HG02678 (cell line): ENCODE measurements around the gene CENPVL1.
"Not testable (repeated sequence)": the region's sequence is repeated elsewhere in the genome, so short reads cannot be mapped to it uniquely, and the experiment has no call there.

Experiments used
- ATAC-seq: cut with Tn5 transposase; IDR thresholded peaks from one replicate; pipeline ENCODE4 v1.9.1; 2021; ENCODE audit warnings: mild to moderate bottlenecking, moderate library complexity; ENCODE audit not compliant: unreplicated experiment

Gene CENPVL1

DNA sequence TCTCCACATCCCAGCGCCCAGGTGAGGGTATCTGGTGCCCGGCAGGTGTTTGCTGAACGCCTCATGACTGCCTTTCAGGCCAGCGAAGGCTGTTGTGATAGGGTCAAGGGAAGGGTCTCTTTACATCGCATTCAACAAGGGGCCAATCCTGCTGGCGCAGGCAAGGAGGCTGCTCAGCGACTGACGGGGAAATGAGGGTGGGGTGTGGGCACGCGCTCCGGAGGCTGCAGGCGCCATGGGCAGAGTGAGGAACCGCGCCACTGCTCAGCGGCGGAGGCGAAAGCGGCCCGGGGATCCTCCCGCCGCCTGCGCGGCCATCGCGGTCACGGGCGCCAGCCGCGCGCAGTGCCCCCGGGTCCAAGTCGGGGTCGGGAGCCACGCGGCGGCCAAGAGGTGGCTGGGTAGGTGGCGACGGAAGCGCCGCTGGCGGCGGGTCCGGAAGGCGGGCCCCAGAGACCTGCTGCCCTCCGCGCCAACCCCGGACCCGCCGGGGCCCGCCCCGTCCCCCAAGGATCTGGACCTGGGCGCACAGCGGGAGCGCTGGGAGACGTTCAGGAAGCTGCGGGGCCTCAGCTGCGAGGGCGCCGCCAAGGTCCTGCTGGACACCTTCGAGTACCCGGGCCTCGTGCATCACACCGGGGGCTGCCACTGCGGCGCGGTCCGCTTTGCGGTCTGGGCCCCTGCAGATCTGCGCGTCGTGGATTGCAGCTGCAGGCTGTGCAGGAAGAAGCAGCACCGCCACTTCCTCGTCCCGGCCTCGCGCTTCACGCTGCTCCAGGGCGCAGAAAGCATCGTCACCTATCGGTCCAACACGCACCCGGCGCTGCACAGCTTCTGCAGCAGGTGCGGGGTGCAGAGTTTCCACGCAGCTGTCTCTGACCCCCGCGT, at the start of gene CENPVL1:
Gene CENPVL1, plus strand, starts transcription at position 236 of the 888 bp plus-strand sequence. Its CDS starts 0 bp downstream, at position 236.
- not testable (repeated sequence) for ATAC-seq

DNA sequence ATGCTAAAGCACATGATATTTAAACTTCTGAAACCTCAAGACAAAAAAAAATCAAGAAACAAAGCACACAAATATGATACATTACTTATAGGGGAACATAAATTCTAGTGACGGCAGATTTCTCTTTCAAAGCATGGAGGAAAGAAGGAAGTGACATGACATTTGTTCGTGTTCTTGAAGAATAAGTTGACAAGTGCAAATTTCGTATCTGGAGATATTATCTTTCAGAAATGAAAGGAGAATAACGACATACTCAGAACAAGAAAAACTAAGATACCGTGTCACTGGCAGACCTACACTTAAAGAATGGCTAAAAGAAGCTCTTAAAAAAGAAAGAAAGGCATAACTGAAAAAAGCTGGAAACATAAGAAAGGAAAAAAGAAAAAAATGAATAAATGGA, 44.3 kb upstream of the CENPVL1 start:
- no peak for ATAC-seq

DNA sequence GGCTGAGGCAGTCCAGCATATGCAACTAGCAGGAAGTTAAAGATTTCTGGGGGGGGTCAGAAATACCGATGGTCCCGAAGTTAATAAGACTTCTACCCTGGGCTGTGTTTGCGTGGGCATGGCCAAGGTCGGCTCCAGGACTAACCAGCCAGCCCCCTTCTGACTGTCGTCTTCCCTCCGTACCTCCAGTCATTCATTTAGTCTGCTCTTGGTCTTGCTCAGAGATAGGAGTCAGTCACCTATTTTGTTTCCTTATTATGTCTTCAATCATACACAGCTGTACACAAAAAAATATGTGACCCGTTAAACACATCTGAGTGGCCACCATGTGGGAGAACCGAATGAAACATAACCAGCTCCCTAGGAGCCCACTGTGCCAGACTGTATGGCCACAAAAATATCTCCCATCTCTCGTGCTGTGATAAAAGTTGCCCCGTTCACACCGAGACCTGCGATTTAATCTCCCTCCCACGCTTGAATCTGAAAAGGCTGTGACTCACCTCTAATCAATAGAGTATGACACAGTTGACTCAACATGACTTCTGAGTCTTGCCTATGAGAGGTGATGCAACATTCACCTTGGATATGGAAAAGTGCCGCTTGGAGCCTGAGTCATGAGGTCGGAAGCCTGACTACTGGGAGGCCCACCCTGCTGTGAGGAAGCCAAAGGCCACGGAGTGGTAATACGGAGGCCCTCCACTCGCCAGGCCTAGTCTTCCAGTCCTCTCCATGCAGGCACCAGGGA, 30.5 kb upstream of the CENPVL1 start:
- ATAC-seq: not testable (repeated sequence)

DNA sequence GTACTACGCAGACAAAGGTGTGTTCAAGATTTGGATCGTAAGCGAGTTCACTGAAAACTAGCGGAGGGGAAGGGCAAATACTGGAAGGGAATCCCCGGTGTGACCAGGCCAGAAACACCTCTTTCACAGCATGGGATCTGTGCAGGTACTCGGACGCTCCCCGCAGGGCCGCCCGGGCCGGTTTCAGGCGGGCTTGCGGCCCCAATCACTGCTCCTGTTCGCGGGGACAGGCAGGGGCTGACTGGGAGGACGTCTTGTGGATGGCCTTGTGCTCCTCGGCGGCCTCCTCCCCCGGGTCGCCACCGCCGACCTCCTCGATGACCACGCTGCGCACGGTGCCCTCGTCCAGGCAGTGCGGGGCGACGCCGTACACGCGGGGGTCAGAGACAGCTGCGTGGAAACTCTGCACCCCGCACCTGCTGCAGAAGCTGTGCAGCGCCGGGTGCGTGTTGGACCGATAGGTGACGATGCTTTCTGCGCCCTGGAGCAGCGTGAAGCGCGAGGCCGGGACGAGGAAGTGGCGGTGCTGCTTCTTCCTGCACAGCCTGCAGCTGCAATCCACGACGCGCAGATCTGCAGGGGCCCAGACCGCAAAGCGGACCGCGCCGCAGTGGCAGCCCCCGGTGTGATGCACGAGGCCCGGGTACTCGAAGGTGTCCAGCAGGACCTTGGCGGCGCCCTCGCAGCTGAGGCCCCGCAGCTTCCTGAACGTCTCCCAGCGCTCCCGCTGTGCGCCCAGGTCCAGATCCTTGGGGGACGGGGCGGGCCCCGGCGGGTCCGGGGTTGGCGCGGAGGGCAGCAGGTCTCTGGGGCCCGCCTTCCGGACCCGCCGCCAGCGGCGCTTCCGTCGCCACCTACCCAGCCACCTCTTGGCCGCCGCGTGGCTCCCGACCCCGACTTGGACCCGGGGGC, 28.2 kb upstream of the CENPVL1 start:
- ATAC-seq: not testable (repeated sequence)

DNA sequence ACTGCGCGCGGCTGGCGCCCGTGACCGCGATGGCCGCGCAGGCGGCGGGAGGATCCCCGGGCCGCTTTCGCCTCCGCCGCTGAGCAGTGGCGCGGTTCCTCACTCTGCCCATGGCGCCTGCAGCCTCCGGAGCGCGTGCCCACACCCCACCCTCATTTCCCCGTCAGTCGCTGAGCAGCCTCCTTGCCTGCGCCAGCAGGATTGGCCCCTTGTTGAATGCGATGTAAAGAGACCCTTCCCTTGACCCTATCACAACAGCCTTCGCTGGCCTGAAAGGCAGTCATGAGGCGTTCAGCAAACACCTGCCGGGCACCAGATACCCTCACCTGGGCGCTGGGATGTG, 27.6 kb upstream of the CENPVL1 start, which contains the start of gene CENPVL2:
Gene CENPVL2, minus strand, starts transcription at position 112 of the 343 bp plus-strand sequence. Its CDS starts 0 bp downstream, at position 112.
- not testable (repeated sequence) for ATAC-seq

DNA sequence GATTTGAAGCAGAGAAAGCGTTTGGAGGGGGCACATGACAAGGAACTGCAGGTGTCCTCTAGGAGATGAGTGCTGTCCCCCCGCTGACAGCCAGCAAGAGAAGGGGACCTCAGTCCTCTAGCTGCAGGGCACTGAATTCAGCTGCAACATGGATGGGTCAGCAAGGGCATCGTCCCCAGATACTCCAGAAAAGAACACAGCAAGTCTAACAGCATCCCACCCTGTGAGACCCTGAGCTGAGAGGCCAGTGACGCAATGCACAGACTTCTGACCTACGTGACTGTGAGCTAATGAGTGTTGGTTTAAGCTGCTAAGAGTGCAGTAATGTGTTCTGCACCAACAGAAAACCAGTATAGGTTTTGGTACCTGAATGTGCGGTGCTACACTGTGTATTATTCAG, 16.1 kb upstream of the CENPVL1 start:
- no peak for ATAC-seq

DNA sequence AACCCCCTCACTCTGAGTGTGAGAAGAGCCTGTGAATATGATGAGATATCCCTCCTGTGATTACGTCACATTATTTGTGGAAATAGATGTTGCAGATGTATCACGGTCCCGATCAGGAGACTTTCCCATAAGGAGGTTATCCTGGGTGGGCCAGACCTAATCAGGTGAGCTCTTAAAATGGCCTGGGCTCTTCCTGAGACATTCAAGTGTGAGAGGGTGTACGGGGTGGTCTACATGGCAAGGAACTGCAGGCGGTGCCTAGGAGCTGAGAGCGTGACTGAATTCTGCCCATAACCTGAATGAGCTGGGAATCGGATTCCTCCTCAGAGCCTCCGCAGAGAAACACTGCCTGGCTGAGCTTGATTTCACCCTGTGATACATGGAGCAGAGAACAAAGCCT, 12.9 kb upstream of the CENPVL1 start:
- no peak for ATAC-seq

DNA sequence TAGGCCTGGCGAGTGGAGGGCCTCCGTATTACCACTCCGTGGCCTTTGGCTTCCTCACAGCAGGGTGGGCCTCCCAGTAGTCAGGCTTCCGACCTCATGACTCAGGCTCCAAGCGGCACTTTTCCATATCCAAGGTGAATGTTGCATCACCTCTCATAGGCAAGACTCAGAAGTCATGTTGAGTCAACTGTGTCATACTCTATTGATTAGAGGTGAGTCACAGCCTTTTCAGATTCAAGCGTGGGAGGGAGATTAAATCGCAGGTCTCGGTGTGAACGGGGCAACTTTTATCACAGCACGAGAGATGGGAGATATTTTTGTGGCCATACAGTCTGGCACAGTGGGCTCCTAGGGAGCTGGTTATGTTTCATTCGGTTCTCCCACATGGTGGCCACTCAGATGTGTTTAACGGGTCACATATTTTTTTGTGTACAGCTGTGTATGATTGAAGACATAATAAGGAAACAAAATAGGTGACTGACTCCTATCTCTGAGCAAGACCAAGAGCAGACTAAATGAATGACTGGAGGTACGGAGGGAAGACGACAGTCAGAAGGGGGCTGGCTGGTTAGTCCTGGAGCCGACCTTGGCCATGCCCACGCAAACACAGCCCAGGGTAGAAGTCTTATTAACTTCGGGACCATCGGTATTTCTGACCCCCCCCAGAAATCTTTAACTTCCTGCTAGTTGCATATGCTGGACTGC, 2.8 kb downstream of the CENPVL1 start:
- not testable (repeated sequence) for ATAC-seq

DNA sequence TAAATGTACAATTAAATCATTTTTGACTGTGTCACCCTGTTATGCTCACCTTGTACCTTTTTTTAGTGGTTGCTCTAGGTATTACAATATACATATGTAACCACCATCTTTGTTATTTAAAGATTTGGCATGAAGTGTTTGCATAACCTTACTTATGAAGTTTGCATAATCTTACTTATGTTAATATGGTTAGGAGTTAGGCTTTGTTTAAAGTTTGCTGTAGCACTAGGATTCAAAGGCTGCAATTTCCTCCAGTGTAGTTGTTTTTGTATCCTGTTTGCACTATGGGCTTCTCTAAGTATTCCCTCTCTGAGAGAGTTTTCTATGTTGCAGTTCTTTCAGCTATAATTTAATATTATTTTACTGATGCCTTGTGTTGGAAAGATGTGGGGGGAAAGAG, 17.9 kb downstream of the CENPVL1 start:
- ATAC-seq: no peak

DNA sequence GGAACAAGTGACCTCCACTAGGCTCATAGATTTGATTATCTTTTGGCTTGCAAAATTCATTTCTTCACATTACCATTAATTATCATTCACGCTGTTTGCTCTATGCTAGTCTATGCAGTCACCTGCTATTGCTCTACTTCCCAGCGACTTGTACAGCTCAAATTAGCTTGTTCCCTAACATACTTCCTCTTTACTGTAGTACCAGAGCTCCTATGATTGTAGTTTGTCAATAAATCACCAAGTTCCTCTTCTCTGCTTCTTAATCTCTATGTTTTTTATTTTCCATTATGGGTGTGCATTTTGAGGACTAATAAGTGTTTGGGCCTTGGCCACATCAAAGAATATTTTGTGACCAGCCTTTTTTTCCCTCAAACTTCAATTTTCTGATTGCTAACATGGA, 26.8 kb downstream of the CENPVL1 start:
- no peak for ATAC-seq

DNA sequence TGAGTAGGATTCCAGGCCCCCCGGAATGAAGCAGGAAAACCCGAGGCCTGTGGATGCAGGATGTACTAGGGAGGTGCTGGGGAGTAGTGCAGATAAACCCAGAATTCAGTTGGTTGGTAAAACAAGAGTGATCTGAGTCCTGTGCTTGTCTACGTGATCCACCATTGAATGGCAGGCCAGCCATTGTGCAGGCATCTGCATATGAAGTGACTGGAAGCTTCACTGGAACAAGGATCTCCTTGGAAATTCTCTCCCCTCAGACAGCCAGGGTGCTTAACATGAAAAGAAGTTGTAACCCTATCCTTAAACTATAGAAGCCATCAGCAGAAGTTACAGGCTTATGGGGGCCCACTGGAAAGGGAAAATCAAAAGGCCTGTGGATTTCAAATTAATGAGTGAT, 32.3 kb downstream of the CENPVL1 start:
- no peak for ATAC-seq

DNA sequence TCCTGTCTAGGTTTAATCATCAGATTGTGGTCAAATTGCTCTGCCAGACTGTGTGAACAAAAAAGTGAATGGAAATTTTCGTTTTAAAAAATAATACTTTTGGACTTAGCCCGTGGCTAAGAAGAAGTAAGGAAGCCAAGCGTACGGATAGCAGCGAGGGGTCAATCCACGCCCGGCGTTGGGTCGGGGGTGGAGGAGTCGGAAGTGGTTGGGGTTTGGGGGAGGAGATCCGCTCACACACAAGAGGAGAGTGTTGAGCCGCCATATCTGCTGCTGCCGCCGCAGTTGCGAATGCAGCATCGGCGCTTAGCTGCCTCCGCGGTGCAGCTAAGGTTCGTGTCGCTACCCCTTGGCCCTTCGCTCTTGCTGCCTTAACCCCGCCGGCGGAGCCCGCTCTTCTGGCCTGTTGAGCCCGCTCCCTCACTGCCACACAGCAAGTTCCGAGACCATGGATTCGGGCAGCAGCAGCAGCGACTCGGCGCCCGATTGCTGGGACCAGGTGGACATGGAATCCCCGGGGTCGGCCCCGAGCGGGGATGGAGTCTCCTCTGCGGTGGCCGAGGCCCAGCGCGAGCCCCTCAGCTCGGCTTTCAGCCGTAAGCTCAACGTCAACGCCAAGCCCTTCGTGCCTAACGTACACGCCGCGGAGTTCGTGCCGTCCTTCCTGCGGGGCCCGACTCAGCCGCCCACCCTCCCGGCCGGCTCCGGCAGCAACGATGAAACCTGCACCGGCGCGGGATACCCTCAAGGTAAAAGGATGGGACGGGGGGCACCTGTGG, 33.1 kb downstream of the CENPVL1 start, which contains the start of gene GSPT2:
Gene GSPT2, plus strand, starts transcription at position 264 of the 779 bp plus-strand sequence. Its CDS starts 185 bp downstream, at position 449.
- peak; percentile 96 for ATAC-seq

DNA sequence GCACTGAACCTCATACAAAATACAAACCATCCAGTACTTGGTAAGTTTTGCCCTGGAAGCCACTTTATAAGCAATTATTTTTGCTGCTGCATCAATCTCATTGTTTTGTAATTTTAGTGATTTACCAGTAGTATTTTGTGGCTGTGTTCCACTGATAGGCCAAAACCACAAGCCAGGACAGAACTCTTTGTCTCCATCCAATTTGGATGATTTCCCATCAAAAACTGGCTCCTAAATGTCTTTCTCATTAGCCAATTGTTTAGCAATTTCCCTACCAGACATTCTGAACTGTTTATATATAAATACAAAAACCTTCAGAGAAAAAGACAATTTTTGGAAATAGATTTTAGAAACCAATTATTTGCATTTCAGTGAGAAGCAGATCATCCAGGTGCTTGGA, 37.4 kb downstream of the CENPVL1 start:
- no peak for ATAC-seq

DNA sequence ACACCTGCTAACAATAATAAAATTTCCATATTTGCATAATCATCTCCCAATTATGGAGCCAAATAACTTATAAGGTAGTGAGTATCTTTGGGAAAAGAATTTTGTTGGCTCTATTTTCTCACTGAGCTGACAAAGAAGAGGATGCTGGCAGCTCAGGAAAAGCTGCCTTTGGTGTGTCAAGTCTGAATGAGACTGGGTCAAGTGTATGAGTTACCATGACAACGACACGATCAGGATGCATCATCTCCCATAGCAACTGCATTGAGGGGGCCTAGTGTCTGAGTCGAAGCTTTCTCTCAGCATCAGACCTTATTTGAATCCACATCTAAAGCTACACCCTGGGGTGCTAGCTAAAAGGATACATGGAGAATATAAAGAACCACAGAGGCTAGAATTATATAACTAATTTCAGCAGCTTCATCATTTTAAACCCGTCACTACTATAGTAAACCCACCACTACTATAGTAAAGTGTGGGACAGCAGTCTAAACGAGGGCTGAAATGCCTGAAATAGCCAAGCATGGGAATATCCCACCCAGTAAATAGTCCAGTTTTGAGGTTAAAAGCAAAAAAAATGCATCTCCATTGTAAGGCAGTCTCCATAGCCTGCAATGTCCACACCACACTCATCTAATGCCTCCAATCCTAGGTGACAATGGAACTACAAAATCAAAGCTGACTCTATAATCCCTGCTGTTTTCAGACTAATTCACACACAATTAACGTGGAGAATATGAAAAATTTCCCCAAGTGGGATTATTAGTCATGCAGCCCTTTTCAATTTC, 48.9 kb downstream of the CENPVL1 start:
- no peak for ATAC-seq

DNA sequence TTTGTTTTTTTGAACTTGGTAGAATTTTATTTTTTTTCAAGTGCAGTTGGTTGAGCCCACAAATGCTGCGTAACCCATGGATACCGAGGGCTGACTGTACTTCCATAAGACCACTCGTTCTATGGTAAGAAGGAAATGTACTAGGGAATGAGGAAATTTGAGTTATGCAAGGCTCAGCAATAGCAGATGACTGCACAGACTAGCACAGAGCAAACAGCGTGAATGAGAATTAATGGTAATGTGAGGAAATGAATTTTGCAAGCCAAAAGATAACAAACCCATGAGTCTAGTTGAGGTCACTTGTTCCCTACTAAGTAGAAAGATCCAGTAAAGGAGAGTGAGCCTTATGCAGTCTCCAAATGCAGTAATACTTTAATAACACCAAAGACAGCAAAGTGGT, 50.3 kb downstream of the CENPVL1 start:
- no peak for ATAC-seq
